ENCODE measurements around the gene CD36.

CD36 gene

DNA sequence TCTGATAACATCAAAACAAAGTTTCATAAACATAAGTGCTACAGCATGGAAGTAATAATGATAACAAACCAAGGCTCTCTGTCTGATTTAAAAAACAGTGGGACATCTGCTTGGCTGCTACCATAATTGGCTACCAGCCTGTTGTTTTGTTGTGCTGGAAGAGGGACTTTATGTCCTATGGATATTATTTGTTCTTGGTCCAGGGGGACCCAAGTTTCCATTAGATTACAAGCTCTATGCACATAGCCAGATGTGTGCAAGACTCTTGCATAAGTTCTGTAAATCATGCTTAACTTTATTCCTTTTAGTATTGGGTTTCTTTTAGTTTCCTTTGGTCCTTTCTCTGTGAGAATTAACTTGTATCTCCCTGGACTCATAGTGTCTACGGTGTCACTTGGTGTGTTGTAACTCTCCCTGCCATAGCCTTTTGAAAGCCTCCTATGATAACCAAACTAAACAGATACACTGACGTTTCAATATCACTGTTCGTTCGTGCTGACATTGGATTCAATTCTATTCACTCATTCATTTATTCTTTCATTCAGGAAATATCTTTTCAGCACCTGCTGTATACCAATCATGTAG lies 41.4 kb upstream of the CD36 start:
- Histone ChIP-seq H3K79me1 (replicated peaks; ENCODE audit: low read length, poor library complexity, severe bottlenecking) (no peaks in the 10 kb centered on the region), H3K27ac (ENCODE audit: low read length, poor library complexity, severe bottlenecking) (no peak overlapping the region), H3K4me3 (ENCODE audit: insufficient read depth in 1 of 2, low read depth in 1 of 2, low read length in 2 of 2) (no peak overlapping the region), H2BK120ac (ENCODE audit: low read depth, low read length) (no peak overlapping the region), H3K4me2 (ENCODE audit: low read length, poor library complexity, severe bottlenecking) (no peak overlapping the region), H2AFZ (ENCODE audit: low read depth, low read length) (no peak overlapping the region), H2BK12ac (ENCODE audit: low read length in 2 of 2) (no peak overlapping the region), H3K9ac (ENCODE audit: low read length) (no peak overlapping the region), H3K9me3 (ENCODE audit: control insufficient read depth, low read length) (no peaks in the 10 kb centered on the region), H4K91ac (ENCODE audit: low read length) (no peak overlapping the region), H3K4me1 (ENCODE audit: control insufficient read depth, insufficient read depth, low read depth, low read length) (peaks cover 2% of the 10 kb centered on the region), H3K14ac (ENCODE audit: low read length in 2 of 2) (no peak overlapping the region), H2BK5ac (ENCODE audit: low read depth, low read length, poor library complexity, severe bottlenecking) (no peak overlapping the region), H4K8ac (ENCODE audit: low read length) (no peak overlapping the region), H3K36me3 (ENCODE audit: control insufficient read depth in 1 of 2, insufficient read depth in 2 of 2, low read depth in 1 of 2, low read length in 2 of 2) (no peaks in the 10 kb centered on the region), H3K23ac (ENCODE audit: low read length in 2 of 2) (no peak overlapping the region), H2AK5ac (ENCODE audit: low read length, severe bottlenecking) (no peak overlapping the region), H2BK15ac (ENCODE audit: low read depth, poor library complexity, severe bottlenecking) (no peak overlapping the region), H3K18ac (ENCODE audit: low read depth in 1 of 2, low read length in 2 of 2) (no peak overlapping the region), H3K4ac (ENCODE audit: low read depth in 1 of 2, low read length in 2 of 2) (no peak overlapping the region), H3K27me3 (ENCODE audit: control insufficient read depth in 1 of 2, insufficient read depth in 1 of 2, low read length in 2 of 2) (no peaks in the 10 kb centered on the region)
- 97% methylated on average over 1 of the region's 4 CpGs for WGBS
- DNase-seq: no peak

DNA sequence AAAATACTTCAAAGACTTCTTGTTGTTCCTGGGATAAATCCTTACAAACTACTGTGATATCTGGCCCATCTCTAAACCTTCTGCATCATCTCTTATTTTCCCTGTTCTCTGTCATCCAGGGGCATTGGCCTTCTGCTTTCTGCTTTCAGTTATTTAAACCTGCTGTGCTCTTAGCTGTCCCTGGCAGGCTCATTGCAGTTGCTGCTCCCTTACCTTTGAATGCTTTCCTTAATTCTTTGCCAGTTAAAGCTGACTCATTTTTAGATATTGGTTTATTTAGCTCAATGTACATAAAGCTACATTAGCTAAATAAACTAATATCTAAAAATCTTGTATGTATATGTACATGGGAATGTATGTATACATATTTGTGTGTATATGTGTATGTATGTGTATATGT lies 40.6 kb upstream of the CD36 start:
- Histone ChIP-seq H4K91ac (ENCODE audit: low read length) (no peak overlapping the region), H3K9me3 (ENCODE audit: control insufficient read depth, low read length) (no peaks in the 10 kb centered on the region), H3K23ac (ENCODE audit: low read length in 2 of 2) (no peak overlapping the region), H4K8ac (ENCODE audit: low read length) (no peak overlapping the region), H3K4me3 (ENCODE audit: insufficient read depth in 1 of 2, low read depth in 1 of 2, low read length in 2 of 2) (no peak overlapping the region), H3K4ac (ENCODE audit: low read depth in 1 of 2, low read length in 2 of 2) (no peak overlapping the region), H2AFZ (ENCODE audit: low read depth, low read length) (no peak overlapping the region), H2AK5ac (ENCODE audit: low read length, severe bottlenecking) (no peak overlapping the region), H2BK12ac (ENCODE audit: low read length in 2 of 2) (no peak overlapping the region), H3K4me2 (ENCODE audit: low read length, poor library complexity, severe bottlenecking) (no peak overlapping the region), H3K4me1 (ENCODE audit: control insufficient read depth, insufficient read depth, low read depth, low read length) (peaks cover 2% of the 10 kb centered on the region), H2BK120ac (ENCODE audit: low read depth, low read length) (no peak overlapping the region), H3K14ac (ENCODE audit: low read length in 2 of 2) (no peak overlapping the region), H3K27me3 (ENCODE audit: control insufficient read depth in 1 of 2, insufficient read depth in 1 of 2, low read length in 2 of 2) (no peaks in the 10 kb centered on the region), H2BK15ac (ENCODE audit: low read depth, poor library complexity, severe bottlenecking) (no peak overlapping the region), H3K27ac (ENCODE audit: low read length, poor library complexity, severe bottlenecking) (no peak overlapping the region), H3K79me1 (replicated peaks; ENCODE audit: low read length, poor library complexity, severe bottlenecking) (no peaks in the 10 kb centered on the region), H2BK5ac (ENCODE audit: low read depth, low read length, poor library complexity, severe bottlenecking) (no peak overlapping the region), H3K36me3 (ENCODE audit: control insufficient read depth in 1 of 2, insufficient read depth in 2 of 2, low read depth in 1 of 2, low read length in 2 of 2) (no peaks in the 10 kb centered on the region), H3K18ac (ENCODE audit: low read depth in 1 of 2, low read length in 2 of 2) (no peak overlapping the region), H3K9ac (ENCODE audit: low read length) (no peak overlapping the region)
- DNase-seq: no peak

- no peak overlapping the region for H2BK120ac ChIP-seq (ENCODE audit: low read depth, low read length)
- H3K4me1 ChIP-seq (ENCODE audit: control insufficient read depth, insufficient read depth, low read depth, low read length): no peaks in the 10 kb centered on the region
- no peak for DNase-seq
- H4K8ac ChIP-seq (ENCODE audit: low read length): no peak overlapping the region
- H3K4ac ChIP-seq (ENCODE audit: low read depth in 1 of 2, low read length in 2 of 2): no peak overlapping the region
- H3K14ac ChIP-seq (ENCODE audit: low read length in 2 of 2): no peak overlapping the region
- H2AK5ac ChIP-seq (ENCODE audit: low read length, severe bottlenecking): no peak overlapping the region
- H2BK5ac ChIP-seq (ENCODE audit: low read depth, low read length, poor library complexity, severe bottlenecking): no peak overlapping the region
- H2AFZ ChIP-seq (ENCODE audit: low read depth, low read length): no peak overlapping the region
- no peak overlapping the region for H4K91ac ChIP-seq (ENCODE audit: low read length)
- H3K18ac ChIP-seq (ENCODE audit: low read depth in 1 of 2, low read length in 2 of 2): no peak overlapping the region
- H3K4me3 ChIP-seq (ENCODE audit: insufficient read depth in 1 of 2, low read depth in 1 of 2, low read length in 2 of 2): no peak overlapping the region
- H3K27ac ChIP-seq (ENCODE audit: low read length, poor library complexity, severe bottlenecking): no peak overlapping the region
- H2BK15ac ChIP-seq (ENCODE audit: low read depth, poor library complexity, severe bottlenecking): no peak overlapping the region
- 60% methylated on average over 1 of the region's 2 CpGs for WGBS
- no peak overlapping the region for H3K9ac ChIP-seq (ENCODE audit: low read length)
- H3K79me1 ChIP-seq (replicated peaks; ENCODE audit: low read length, poor library complexity, severe bottlenecking): no peaks in the 10 kb centered on the region
- no peak overlapping the region for H2BK12ac ChIP-seq (ENCODE audit: low read length in 2 of 2)
- no peaks in the 10 kb centered on the region for H3K9me3 ChIP-seq (ENCODE audit: control insufficient read depth, low read length)
- no peak overlapping the region for H3K4me2 ChIP-seq (ENCODE audit: low read length, poor library complexity, severe bottlenecking)
- no peaks in the 10 kb centered on the region for H3K27me3 ChIP-seq (ENCODE audit: control insufficient read depth in 1 of 2, insufficient read depth in 1 of 2, low read length in 2 of 2)
- no peaks in the 10 kb centered on the region for H3K36me3 ChIP-seq (ENCODE audit: control insufficient read depth in 1 of 2, insufficient read depth in 2 of 2, low read depth in 1 of 2, low read length in 2 of 2)
- H3K23ac ChIP-seq (ENCODE audit: low read length in 2 of 2): no peak overlapping the region
Measured at GRCh38 chr7:80600046-80600445, 38.4 kb upstream of the CD36 start.

DNA sequence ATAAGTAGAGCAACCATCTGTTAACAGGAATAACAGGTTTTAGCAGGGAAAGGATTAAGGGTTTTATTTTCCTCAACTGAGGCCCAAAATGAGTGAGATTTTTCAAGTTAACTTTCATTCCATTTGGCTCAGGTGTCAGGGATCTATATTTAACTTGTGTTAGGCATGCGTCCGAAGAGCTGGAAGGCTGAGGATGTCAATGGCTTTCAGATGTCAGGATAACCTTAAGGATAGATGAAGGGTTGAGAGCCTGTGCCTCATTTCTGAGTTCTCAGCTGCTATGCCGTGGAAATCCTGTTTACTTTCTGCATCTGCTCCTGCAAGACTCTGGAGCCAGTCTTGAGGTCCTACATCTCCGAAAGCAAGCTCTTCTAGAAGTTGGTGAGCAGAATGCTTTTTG lies 36.4 kb upstream of the CD36 start:
- no peak overlapping the region for H2AFZ ChIP-seq (ENCODE audit: low read depth, low read length)
- no peak overlapping the region for H2AK5ac ChIP-seq (ENCODE audit: low read length, severe bottlenecking)
- no peak overlapping the region for H4K8ac ChIP-seq (ENCODE audit: low read length)
- H2BK15ac ChIP-seq (ENCODE audit: low read depth, poor library complexity, severe bottlenecking): no peak overlapping the region
- H3K4ac ChIP-seq (ENCODE audit: low read depth in 1 of 2, low read length in 2 of 2): no peak overlapping the region
- no peak overlapping the region for H3K4me2 ChIP-seq (ENCODE audit: low read length, poor library complexity, severe bottlenecking)
- H3K9ac ChIP-seq (ENCODE audit: low read length): no peak overlapping the region
- 69% methylated on average over 4 of the region's 4 CpGs for WGBS
- DNase-seq: no peak
- H3K79me1 ChIP-seq (replicated peaks; ENCODE audit: low read length, poor library complexity, severe bottlenecking): no peaks in the 10 kb centered on the region
- H2BK120ac ChIP-seq (ENCODE audit: low read depth, low read length): no peak overlapping the region
- H3K23ac ChIP-seq (ENCODE audit: low read length in 2 of 2): no peak overlapping the region
- no peaks in the 10 kb centered on the region for H3K9me3 ChIP-seq (ENCODE audit: control insufficient read depth, low read length)
- no peak overlapping the region for H3K27ac ChIP-seq (ENCODE audit: low read length, poor library complexity, severe bottlenecking)
- no peaks in the 10 kb centered on the region for H3K4me1 ChIP-seq (ENCODE audit: control insufficient read depth, insufficient read depth, low read depth, low read length)
- H2BK5ac ChIP-seq (ENCODE audit: low read depth, low read length, poor library complexity, severe bottlenecking): no peak overlapping the region
- no peak overlapping the region for H4K91ac ChIP-seq (ENCODE audit: low read length)
- no peak overlapping the region for H3K14ac ChIP-seq (ENCODE audit: low read length in 2 of 2)
- no peak overlapping the region for H3K18ac ChIP-seq (ENCODE audit: low read depth in 1 of 2, low read length in 2 of 2)
- H3K36me3 ChIP-seq (ENCODE audit: control insufficient read depth in 1 of 2, insufficient read depth in 2 of 2, low read depth in 1 of 2, low read length in 2 of 2): no peaks in the 10 kb centered on the region
- H3K4me3 ChIP-seq (ENCODE audit: insufficient read depth in 1 of 2, low read depth in 1 of 2, low read length in 2 of 2): no peak overlapping the region
- no peak overlapping the region for H2BK12ac ChIP-seq (ENCODE audit: low read length in 2 of 2)
- no peaks in the 10 kb centered on the region for H3K27me3 ChIP-seq (ENCODE audit: control insufficient read depth in 1 of 2, insufficient read depth in 1 of 2, low read length in 2 of 2)
